Measurements from ENCODE around the gene NMT1. TPM values are rescaled to one million over a fixed set of nuclear protein-coding genes. Genes with fewer than 3 reads are reported as not detected.

NMT1 gene
- total RNA-seq, 1 experiment from 2014 or later = 117 TPM

- H3K27ac ChIP-seq (ENCODE audit: low read length) = no peak overlapping the region
- BruUV-seq (replicated peaks) = no TSS peak
Observed at GRCh38 chr17:45145035-45145389, 83.9 kb downstream of the NMT1 start.

GRCh38 chr17:45146166-45146565 is 85.0 kb downstream of the NMT1 start:
- Histone ChIP-seq H3K36me3 (ENCODE audit: low read depth, low read length) (0 out of 2 replicates have a peak, but pooled peaks cover 4% of the 10 kb centered on the region), H2AFZ (ENCODE audit: low read length) (no peak overlapping the region), H3K27ac (ENCODE audit: low read length) (no peak overlapping the region), H3K4me2 (ENCODE audit: low read length) (peak overlapping the region; percentile 88), H3K9ac (ENCODE audit: low read length) (no peak overlapping the region), H3K27me3 (ENCODE audit: low read length) (no peaks in the 10 kb centered on the region), H3K9me3 (ENCODE audit: low read length) (no peaks in the 10 kb centered on the region), H3K4me1 (ENCODE audit: insufficient read depth, low read length) (peaks cover 19% of the 10 kb centered on the region), H3F3A (ENCODE audit: low read length, unreplicated experiment) (peaks cover 2% of the 10 kb centered on the region), H3K4me3 (ENCODE audit: low read length) (no peak overlapping the region), H3K79me2 (ENCODE audit: low read length) (peaks cover 35% of the 10 kb centered on the region), H4K20me1 (ENCODE audit: low read length) (peaks cover 27% of the 10 kb centered on the region), H3K9me2 (replicated peaks; ENCODE audit: low read length) (no peaks in the 10 kb centered on the region)
- TF ChIP-seq EZH2 (IDR thresholded peaks at IDR 0.05; ENCODE audit: low read length, unreplicated experiment) (no peak), EZH2phosphoT487 (IDR thresholded peaks at IDR 0.05; ENCODE audit: borderline replicate concordance, low read length) (no peak), CTCF (conservative IDR thresholded peaks at IDR 0.05; ENCODE audit: low read depth, low read length) (no peak)
- BruUV-seq (replicated peaks) = no TSS peak
- DNase-seq = no peak
- no peak for ATAC-seq
- intact Hi-C loops (cut with micrococcal nuclease) = no loop called here
- CTCF ChIA-PET = interaction anchor here (0.6 to 2.4 kb wide), 2 partner anchors 11 to 178 kb away, joined by 11 to 19 read pairs; partner anchors contain the start of genes ACBD4 and C1QL1
- POLR2A ChIA-PET (ENCODE audit: unreplicated experiment) = interaction anchor here (0.6 kb wide), 1 partner anchor 27 kb away, joined by 3 read pairs; no protein-coding TSS in a partner anchor

More at GRCh38 chr17:45145035-45145389, 83.9 kb downstream of the NMT1 start:
- peaks cover 16% of the 10 kb centered on the region for H3K4me1 ChIP-seq (ENCODE audit: insufficient read depth, low read length)
- TF ChIP-seq EZH2phosphoT487 (IDR thresholded peaks at IDR 0.05; ENCODE audit: borderline replicate concordance, low read length) (no peak), EZH2 (IDR thresholded peaks at IDR 0.05; ENCODE audit: low read length, unreplicated experiment) (no peak), CTCF (conservative IDR thresholded peaks at IDR 0.05; ENCODE audit: low read depth, low read length) (no peak)
- DNase-seq (no peak), ATAC-seq (no peak)
- H3K27me3 ChIP-seq (ENCODE audit: low read length) = no peaks in the 10 kb centered on the region
- intact Hi-C loops (cut with micrococcal nuclease) = no loop called here
- H3K36me3 ChIP-seq (ENCODE audit: low read depth, low read length) = no peaks in the 10 kb centered on the region
- no peak overlapping the region for H3K4me3 ChIP-seq (ENCODE audit: low read length)
- peak overlapping the region; percentile 74; the same call in 1 of the 2 replicates for H3K4me2 ChIP-seq (ENCODE audit: low read length)
- no peaks in the 10 kb centered on the region for H3K9me2 ChIP-seq (replicated peaks; ENCODE audit: low read length)
- H4K20me1 ChIP-seq (ENCODE audit: low read length) = peaks cover 16% of the 10 kb centered on the region
- ChIA-PET CTCF (interaction anchor here (1.0 kb wide), 1 partner anchor 10 kb away, joined by 15 read pairs; the partner anchor contains the start of gene ACBD4), POLR2A (ENCODE audit: unreplicated experiment) (no interaction called here)
- H3K79me2 ChIP-seq (ENCODE audit: low read length) = peaks cover 23% of the 10 kb centered on the region
- H3K9me3 ChIP-seq (ENCODE audit: low read length) = no peaks in the 10 kb centered on the region
- no peak overlapping the region for H2AFZ ChIP-seq (ENCODE audit: low read length)
- peaks cover 3% of the 10 kb centered on the region for H3F3A ChIP-seq (ENCODE audit: low read length, unreplicated experiment)
- H3K9ac ChIP-seq (ENCODE audit: low read length) = no peak overlapping the region

- H3K9me3 ChIP-seq (ENCODE audit: low read length) = no peaks in the 10 kb centered on the region
- H3F3A ChIP-seq (ENCODE audit: low read length, unreplicated experiment) = peaks cover 5% of the 10 kb centered on the region
- ATAC-seq (no peak), DNase-seq (no peak)
- no peaks in the 10 kb centered on the region for H3K27me3 ChIP-seq (ENCODE audit: low read length)
- H3K9ac ChIP-seq (ENCODE audit: low read length) = peak overlapping the region; percentile 95
- H3K4me1 ChIP-seq (ENCODE audit: insufficient read depth, low read length) = peaks cover 23% of the 10 kb centered on the region
- TF ChIP-seq EZH2 (IDR thresholded peaks at IDR 0.05; ENCODE audit: low read length, unreplicated experiment) (no peak), CTCF (conservative IDR thresholded peaks at IDR 0.05; ENCODE audit: low read depth, low read length) (no peak), EZH2phosphoT487 (IDR thresholded peaks at IDR 0.05; ENCODE audit: borderline replicate concordance, low read length) (no peak)
- H3K36me3 ChIP-seq (ENCODE audit: low read depth, low read length) = 0 out of 2 replicates have a peak, but pooled peaks cover 4% of the 10 kb centered on the region
- ChIA-PET CTCF (interaction anchor here (0.6 to 2.4 kb wide), 2 partner anchors 11 to 179 kb away, joined by 11 to 19 read pairs; partner anchors contain the start of genes ACBD4 and C1QL1), POLR2A (ENCODE audit: unreplicated experiment) (interaction anchor here (0.6 kb wide), 1 partner anchor 26 kb away, joined by 3 read pairs; no protein-coding TSS in a partner anchor)
- peak overlapping the region; percentile 76 for H3K4me3 ChIP-seq (ENCODE audit: low read length)
- 0 out of 2 replicates have a peak overlapping the region, but pooled peaks have one; percentile 92 for H2AFZ ChIP-seq (ENCODE audit: low read length)
- H4K20me1 ChIP-seq (ENCODE audit: low read length) = peaks cover 31% of the 10 kb centered on the region
- peak overlapping the region; percentile 90; the same call in 1 of the 2 replicates for H3K27ac ChIP-seq (ENCODE audit: low read length)
- H3K79me2 ChIP-seq (ENCODE audit: low read length) = peaks cover 39% of the 10 kb centered on the region
- intact Hi-C loops (cut with micrococcal nuclease) = no loop called here
- H3K9me2 ChIP-seq (replicated peaks; ENCODE audit: low read length) = no peaks in the 10 kb centered on the region
- no TSS peak for BruUV-seq (replicated peaks)
- peak overlapping the region; percentile 88 for H3K4me2 ChIP-seq (ENCODE audit: low read length)
Observed at GRCh38 chr17:45146592-45146889, 85.4 kb downstream of the NMT1 start.

Data from PC-3 (cell line).